ENCODE measurements around the gene PHLPP1.

PHLPP1 gene

DNA sequence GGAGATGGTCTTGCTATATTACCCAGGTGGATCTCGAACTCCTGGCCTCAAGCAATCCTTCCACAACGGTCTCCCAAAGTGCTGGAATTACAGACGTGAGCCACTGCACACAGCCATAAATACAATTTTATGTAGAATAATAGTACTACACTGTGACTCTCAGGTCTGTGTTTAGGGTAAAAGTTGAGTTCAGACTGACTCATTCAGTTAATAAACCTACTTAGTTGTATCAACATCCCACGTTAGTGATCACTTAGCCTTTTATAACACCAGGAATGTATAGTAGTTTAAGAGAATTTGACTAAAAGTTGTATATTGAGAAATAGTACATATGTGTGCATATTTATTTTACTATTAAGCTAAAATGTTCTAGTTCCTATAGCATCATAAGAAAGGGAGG is 237.5 kb downstream of the PHLPP1 start:
- no peak for DNase-seq

DNA sequence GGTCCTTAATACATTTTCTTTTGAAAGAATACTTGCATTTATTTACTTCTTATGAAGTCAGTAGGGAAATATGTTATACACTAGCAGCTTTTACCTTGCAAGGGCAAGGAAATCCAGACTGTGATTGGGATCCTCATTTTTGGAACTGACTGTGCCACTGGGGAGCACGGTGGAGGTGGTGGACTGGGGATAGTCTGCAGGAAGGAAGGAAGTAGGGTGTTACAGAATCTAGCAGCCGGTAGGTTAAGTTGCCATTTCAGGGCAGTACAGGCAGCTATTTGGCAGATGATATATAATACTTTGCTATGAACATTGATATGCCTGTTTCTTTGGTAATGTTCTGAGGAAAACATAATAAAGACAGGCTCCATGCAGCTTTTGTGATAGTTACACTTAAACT is 238.3 kb downstream of the PHLPP1 start:
- DNase-seq = no peak

DNA sequence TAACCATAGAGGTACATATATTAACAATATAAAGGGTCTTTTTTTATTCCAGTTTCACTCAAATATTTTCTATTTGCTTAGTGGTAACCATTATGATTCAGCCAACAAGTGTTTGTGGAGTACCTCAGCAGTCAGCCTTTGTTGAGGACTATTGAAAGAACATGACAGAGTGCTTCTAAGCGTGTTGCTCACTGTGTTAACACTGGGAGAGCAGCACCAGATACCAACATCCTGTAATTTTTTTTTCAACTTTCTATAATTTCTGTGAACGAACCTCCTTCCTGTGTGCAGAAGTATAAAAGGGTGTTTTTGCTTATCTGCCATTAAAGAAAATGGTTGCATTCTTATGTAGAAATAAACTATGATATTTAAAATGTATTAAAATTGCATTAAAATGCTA is 239.0 kb downstream of the PHLPP1 start:
- no peak for DNase-seq

DNA sequence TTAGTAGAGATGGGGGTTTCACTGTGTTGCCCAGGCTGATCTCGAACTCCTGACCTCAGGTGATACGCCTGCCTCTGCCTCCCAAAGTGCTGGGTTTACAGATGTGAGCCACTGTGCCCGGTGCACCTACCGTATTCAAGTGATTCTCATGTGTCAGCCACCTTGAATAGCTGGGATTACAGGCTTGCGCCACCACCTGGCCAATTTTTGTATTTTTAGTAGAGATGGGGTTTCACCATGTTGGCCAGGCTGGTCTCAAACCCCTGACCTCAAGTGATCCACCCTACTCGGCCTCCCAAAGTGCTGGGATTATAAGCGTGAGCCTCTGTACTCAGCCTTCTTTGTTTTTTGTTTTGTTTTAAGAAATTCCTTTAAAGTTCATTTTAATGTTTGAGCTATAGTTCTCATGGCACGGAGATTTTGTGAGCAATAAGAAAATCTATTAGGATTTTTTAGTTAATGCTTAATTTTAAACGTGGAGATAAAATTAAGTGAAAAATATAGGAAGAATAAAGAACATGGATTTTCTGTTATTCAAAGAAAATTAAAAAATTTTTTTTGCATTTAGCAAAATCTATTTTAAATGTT is 242.6 kb downstream of the PHLPP1 start:
- peak in 1 of 2 experiments; percentile 50 for DNase-seq

DNA sequence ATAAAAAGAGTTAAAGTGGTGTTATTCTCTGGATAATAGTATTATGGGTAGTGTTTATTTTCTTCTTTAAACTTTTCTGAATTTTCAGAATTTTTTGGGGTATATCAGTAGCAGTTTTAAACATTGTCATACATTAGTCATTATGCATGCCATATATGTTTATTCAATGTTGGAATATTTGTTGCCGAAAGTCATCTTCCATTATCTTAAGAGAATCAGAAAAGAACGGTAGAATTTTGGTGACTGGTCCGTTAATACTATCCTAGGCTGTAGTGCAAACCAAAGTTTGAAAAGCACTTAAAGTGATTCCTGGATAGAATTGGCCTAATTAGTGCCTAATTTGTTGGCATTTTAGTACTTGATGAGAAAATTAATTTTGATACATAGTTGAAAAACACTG is 244.1 kb downstream of the PHLPP1 start:
- no peak for DNase-seq

DNA sequence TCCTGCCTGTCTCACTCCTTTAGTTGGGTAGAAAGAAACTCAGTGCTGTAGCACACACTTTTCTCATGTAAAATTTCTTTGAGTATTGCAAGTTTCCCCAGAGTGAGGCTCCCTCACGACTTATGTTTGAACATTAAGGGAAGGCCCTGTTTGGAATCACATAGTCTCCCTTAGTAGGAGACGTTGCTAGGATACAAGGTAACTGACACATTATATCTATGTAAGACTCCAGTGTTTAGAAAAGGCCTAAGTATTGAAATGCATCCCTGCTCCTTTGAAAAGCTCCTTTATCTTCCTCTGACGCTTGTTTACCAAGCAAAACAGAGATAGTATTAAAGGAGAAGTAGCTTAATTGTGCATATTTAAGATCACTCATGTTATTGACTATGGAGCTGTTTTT is 248.2 kb downstream of the PHLPP1 start:
- no peak for DNase-seq

DNA sequence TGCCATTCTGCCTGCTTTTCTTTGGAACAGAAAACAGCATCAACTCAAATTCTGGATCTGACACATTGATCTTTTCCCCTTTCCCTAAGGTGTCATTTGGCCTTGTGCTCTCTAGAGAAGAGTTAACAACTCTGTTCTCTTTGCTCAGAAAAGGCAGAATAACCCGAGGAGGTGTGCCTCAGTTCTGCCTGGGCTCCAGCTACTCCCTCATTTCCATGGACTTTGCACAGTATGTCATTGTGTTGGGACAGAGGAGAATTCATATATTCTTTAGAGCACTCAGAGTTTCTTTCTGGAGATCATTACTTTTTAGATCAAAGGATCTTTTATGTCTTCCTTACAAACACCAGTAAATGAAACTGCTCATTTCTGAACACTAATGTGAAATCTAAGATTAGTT is 249.1 kb downstream of the PHLPP1 start:
- DNase-seq = no peak

DNA sequence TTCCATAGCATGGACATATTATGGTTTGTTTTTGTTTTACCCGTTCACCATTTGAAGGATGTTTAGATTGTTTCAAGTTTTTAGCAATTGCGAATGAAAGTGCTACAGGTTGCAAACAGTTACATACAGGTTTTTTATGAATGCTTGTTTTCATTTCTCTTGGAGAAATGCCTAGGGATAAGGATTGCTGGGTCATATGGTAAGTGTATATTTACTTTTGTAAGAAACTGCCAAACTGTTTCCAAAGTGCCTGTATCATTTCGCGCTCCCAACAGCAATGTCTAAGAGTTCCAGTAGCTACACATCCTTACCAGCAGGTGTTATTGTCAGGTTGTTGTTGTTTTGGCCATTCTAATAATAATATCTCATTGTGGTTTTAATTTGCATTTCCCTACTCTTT is 251.7 kb downstream of the PHLPP1 start:
- DNase-seq = no peak

DNA sequence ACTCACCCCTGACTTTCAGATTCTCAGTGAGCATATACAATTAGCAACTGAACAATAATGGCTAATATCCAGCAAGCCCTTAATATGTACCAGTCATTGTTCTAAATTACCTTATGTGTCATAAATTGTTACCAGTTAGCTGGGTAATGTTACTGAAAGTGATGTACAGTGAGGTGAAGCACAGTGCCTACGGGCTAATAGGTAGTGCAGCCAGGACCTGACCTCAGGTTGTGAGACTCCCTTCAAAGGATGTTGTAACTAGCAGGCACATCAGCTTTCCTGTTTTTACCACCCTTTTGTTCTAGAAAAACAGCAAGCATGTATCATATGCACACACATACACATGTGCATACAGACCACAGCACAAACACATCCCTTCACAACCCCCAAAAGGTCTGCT is 258.3 kb downstream of the PHLPP1 start:
- DNase-seq = no peak

DNA sequence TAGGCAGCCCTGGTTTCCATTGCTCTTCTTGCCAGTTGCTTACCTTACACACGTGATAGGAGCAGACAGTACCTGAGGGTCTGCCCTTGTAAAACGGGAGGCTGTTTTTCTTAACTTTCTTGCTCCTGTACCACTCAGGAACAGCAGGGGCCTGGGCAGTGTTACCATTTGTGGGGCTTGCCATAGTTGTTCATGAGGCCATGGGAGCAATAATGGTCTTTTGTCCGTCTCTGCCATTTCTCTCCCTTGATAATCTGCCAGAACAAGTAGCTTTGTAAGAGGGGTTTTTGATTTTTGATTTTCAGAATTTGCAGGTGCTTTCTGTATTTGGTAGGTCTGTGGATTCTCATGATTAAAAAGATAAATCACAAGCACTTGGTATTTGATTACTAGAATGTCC is 259.0 kb downstream of the PHLPP1 start:
- DNase-seq = no peak

DNA sequence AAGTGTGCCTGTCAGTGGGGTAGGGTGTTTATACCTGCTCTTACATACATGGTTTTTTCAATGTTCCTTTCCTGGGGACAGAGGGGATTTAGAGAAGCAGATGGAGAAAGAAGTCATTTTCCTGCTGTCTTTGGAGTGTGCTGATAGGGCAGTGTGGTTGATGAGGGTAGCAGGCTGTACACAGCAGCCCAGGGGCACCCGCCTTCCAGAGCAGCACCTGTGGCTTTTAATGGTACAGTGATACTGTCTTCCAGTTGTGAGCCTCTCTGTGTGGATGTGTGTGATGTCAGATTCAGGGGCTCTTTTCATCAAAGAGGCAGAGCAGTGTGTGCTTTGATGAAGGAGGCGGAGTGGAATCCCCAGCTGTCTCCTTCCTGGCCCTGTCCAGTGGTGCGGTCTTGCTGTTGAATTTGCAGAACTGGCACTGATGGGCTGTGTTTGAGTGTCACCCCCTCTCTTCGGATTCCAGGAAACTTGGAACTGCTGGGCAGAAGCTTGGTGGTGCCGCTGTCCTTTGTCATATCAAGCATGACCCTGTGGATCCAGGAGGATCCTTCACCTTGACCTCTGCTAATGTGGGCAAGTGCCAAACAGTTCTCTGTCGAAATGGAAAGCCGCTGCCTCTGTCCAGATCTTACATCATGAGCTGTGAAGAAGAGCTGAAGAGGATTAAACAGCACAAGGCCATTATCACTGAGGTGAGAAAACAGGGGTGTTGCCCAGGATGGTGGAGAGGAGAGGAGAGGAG is 259.8 kb downstream of the PHLPP1 start:
- DNase-seq = no peak

DNA sequence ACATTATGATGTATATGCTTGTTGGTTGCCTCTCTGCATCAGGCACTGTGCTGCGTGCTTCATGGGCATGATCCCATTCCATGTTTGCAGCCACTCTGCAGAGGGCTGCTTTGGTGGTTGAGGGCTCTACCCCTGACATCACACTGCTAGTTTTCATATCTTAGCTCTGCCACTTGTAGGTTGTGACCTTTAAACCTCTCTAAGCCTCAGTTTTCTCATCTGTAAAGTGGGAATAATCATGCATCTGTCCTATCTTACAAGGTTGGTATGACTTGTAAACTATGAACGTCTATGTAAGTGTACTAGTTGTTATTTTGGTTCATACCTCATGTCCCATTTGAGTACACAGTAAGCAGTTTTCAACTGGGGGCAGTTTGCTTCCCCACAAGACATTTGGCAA is 260.4 kb downstream of the PHLPP1 start:
- DNase-seq = no peak

DNA sequence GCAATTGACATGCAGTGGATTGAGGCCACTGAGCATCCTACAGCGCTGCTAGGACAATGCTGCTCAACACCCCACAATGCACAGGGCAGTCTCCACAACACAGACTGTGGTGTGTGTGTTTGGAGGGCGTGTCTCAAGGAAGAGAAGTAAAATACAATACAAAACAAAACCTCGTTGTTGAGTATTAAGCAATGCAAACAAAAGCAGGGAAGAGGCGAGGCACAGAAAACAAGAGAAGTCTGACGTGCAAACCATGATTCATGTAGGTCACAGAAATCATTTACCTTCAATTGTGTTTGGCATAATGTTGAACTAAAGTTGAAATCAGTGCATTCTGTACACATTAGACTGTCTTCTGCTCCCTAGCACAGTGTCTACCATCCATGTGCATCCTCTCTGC is 260.9 kb downstream of the PHLPP1 start:
- DNase-seq = no peak

DNA sequence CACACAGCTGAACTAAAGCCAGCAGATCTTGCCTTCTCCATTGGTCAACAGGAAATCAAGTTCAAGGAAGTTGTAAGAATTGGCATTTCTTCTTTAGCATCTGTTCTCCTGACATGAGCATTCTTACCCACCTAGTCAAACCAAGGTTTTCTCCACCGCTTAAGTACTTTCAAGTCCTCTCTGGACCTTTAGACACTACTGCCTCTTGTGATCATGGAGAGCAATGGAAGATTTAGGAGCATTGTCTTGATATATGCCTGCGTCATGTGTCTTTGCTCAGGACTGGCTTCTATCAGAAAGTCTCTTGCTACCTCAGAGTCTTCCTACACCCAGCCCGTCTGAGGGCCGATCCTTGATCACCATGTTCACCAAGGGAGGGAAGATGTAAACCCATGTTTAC is 262.2 kb downstream of the PHLPP1 start:
- no peak for DNase-seq

DNA sequence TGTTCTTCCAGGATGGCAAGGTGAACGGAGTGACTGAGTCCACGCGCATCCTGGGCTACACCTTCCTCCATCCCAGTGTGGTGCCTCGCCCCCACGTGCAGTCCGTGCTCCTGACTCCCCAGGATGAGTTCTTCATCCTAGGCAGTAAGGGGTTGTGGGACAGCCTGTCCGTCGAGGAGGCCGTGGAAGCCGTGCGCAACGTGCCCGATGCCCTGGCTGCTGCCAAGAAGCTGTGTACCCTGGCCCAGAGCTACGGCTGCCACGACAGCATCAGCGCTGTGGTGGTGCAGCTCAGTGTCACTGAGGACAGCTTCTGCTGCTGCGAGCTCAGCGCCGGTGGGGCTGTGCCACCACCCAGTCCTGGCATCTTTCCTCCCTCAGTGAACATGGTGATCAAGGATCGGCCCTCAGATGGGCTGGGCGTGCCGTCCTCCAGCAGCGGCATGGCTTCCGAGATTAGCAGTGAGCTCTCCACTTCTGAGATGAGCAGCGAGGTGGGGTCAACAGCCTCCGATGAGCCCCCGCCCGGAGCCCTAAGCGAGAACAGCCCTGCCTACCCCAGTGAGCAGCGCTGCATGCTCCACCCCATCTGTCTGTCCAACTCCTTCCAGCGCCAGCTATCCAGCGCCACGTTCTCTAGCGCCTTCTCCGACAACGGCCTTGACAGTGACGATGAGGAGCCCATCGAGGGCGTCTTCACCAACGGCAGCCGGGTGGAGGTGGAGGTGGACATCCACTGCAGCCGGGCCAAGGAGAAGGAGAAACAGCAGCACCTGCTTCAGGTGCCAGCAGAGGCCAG is 263.1 kb downstream of the PHLPP1 start:
- DNase-seq = no peak

DNA sequence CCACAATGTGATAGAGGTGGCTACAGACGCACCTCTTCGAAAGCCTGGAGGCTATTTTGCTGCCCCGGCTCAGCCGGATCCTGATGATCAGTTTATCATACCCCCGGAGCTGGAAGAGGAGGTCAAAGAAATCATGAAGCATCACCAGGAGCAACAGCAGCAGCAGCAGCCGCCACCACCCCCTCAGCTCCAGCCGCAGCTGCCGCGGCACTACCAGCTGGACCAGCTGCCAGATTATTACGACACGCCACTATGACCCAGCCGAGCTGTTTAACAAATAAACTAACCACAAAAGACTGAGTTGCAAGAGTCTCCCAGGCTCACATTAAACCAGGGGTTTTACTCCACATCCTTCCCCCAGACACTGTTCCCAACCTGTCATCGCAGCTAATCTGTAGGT is 263.8 kb downstream of the PHLPP1 start:
- DNase-seq = peak in 1 of 2 experiments; percentile 68

DNA sequence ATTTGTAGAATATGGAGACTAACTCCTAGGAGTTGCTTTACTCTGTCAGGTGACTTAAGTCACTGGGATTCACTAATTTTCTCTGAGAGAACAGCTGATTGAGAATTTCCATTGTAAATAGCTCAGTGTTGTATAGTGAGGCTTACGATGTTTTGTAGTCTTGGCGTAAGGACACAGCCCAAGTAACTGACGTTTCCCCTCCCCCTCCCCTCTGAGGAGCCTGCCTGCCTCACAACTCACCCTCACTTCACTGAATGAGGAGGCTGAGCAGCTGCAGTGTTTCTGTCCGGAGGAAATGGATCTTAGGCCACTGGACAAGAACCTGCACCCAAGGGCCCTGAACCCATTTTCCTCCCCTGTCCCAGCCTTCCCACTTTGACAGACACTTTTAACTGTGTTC is 264.6 kb downstream of the PHLPP1 start:
- DNase-seq = no peak

DNA sequence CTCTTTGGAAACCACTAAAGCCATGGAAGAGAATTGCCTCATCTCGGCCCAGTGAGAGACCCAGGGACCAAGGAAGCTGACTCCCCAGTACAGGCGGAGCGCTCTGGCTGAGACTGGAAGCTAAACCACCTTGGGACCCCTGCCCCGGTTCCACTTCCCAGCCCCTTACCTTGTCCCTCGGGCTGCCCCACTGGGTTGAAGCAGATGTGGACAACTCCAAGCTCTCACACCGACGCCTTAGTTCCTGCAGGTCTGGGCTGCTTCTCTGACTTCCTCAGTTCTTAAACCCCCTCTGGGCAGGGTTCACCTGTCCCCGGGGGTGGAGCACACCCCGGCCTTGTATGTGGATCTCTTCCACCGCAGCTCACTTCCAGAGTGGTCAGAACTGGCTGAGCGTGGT is 266.2 kb downstream of the PHLPP1 start:
- no peak for DNase-seq

DNA sequence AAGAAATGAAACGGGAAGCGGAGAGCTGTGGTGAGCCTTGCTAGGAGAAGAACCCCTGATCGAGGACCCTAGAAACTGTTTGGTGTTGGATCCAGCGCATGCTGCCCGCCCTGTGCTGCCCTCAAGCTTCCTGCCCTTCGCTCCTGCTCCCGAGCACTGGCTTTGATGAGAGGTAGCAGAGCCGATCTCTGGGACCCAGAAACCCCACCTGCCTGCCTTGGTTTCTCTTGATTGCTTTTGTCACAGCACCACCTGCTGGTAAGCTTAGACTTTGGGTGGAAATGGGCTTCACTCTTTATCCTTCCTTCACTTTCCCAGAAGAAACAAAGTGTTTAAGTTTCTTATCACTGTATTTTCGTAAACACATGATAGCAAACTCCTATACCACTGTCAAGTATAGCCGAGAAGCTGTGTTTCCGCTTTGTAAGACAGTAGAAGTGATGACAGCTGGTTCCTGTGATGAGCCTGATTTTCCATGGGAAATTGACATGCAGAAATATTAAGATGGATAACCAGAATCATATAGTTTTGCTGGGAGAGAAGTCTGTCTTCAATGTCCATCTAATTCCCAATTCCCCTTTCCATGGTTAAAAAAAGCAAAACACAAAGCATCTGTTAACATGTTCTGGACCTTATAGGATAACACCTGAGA is 267.4 kb downstream of the PHLPP1 start:
- peak in 1 of 2 experiments; percentile 46 for DNase-seq

DNA sequence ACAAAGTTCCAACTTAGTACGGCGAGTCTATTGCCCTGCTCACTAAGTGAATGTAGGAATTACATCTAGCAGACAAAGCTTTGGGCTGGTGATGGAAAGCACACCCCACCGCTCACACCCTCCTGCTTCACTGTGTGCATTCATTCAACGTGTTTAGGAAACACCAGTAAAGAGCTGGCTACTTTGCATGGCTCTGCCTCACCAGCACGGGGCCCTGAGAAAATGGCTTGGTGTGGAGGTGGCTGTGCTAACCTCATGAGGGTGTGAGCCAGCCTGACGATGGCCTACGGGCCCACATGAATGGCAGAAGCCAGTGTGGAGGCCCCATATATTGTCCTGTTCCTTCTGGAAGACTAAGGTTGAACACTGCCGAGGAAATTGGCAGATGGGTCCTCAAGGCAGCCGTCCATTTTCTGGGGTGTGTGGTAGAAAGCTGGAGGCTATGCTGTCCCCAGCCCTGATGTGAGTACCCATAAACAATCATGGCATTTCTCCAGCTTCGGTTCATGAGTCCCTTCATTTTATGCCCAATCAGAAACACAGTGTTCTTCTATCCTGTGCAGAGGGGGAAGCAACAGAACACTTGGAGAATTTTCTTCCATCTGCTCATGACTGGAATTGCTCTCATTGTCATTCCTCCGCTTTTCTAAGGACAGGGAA is 269.4 kb downstream of the PHLPP1 start:
- no peak for DNase-seq

DNA sequence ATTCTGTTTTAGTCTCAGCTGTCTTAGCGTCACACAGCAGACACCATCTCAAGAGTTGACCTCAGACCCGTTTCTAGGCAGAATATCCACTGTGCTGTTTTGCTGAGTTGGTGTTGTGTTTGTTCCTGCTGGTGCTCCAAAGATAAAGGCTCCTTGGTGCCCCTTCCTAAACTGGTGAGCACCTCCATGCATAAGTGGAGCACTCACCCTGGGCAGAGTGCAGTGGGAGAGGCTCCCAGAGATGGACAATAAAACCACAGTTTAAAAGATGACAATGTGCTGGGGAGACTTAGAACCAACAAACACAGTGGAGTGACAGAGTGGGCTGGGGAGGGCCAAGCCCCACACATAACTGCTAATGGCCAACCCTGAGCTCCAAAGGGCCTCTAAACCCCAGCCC is 271.1 kb downstream of the PHLPP1 start:
- no peak for DNase-seq

DNA sequence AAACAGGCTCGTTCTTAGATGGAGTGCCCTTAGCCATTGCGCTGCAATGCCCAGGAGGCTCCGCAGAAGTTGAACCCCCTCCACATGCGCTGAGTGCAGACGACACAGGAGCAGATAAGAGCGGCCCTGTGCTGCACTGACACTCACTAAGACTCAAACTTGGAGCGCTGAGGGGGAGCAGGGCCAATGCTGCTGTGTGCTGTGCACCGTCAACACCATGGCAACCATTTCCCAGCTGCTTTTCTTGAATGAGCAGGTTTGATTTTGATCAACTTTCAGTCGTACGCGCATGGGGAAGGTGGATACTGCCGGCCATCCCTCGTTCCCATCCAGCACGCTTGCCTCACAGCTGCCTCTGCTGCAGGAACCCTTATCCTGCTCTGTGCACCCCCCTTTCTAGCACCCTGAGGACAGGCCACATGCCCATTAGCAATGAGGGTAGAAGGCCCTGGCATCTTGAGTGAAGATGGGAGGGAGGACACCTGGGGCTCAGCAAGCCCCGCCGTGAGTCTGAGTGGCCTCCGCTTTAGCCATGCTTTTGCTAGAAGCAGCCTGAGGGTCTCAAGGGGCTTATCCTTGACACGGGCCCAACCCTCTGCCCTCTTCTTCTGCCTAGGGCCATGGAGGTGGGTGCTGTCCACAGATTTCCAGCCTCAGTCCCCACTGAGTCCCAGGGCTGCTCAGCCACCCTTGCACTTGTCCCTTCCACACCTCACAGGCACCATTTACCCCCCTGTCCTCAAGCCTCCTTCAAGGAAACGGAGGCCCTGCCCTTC is 271.9 kb downstream of the PHLPP1 start:
- DNase-seq = peak in 1 of 2 experiments; percentile 14

All from NCI-H524 (cell line).